AG04449 (cell line): ENCODE data around the gene EVC.

Experiments used
- CTCF ChIA-PET: fragments of 350-600 bp; formaldehyde crosslinking; extraction: SDS; loops from one replicate; lab custom pipeline; 2021; ENCODE audit warnings: antibody characterized with exemption; lab: Yijun Ruan, JAX
- POLR2A ChIA-PET: fragments of 400-600, 350-600 bp; formaldehyde crosslinking; extraction: SDS; loops from one replicate; lab custom pipeline; 2020; ENCODE audit warnings: antibody characterized with exemption, inconsistent platforms; lab: Yijun Ruan, JAX
- DNase-seq: peaks from one replicate; pipeline ENCODE4 v3.0.0-alpha.2; 2010; ENCODE audit warnings: low read depth, low spot score
- H3K4me3 ChIP-seq: 2 replicates; pipeline ENCODE4 v1.5.1; 2011; ENCODE audit warnings: low read depth, mild to moderate bottlenecking, control low read depth, low read length
- CTCF ChIP-seq: IDR thresholded peaks from one replicate; pipeline ENCODE4 v1.5.1; 2011; ENCODE audit warnings: mild to moderate bottlenecking, moderate library complexity, low read length, control low read depth, inconsistent platforms; ENCODE audit not compliant: insufficient read depth; ENCODE audit errors: missing control alignments

EVC gene

GRCh38 chr4:5812506-5813229, 101.7 kb downstream of the EVC start:
- peak; percentile 24 for DNase-seq
- ChIA-PET CTCF (interaction anchor here (0.7 to 3.0 kb wide), 40 partner anchors 8 to 1316 kb away, joined by 3 to 23 read pairs (median 4); partner anchors contain the start of gene EVC2), POLR2A (interaction anchor here (0.9 kb wide), 1 partner anchor 175 kb away, joined by 3 read pairs; no protein-coding TSS in a partner anchor)
- H3K4me3 ChIP-seq, result no peak overlapping the region
- peak; percentile 62 for TF ChIP-seq CTCF

- no peak for TF ChIP-seq CTCF
- ChIA-PET POLR2A (no interaction called here), CTCF (interaction anchor here (1.0 to 3.0 kb wide), 15 partner anchors 10 to 414 kb away, joined by 3 to 23 read pairs (median 4); partner anchors contain the start of gene EVC2)
- H3K4me3 ChIP-seq, result no peak overlapping the region
- no peak for DNase-seq
Observed at GRCh38 chr4:5813882-5814255, 102.9 kb downstream of the EVC start.

- POLR2A ChIA-PET, result no interaction called here
- no peak for TF ChIP-seq CTCF
- DNase-seq, result no peak
- no peak overlapping the region for H3K4me3 ChIP-seq
- CTCF ChIA-PET, result interaction anchor here (1.0 to 3.0 kb wide), 4 partner anchors 9 to 415 kb away, joined by 4 to 23 read pairs (median 10); no protein-coding TSS in a partner anchor
Observed at GRCh38 chr4:5814421-5814820, 103.4 kb downstream of the EVC start.

- CTCF ChIA-PET, result interaction anchor here (1.0 kb wide), 1 partner anchor 416 kb away, joined by 4 read pairs; no protein-coding TSS in a partner anchor
- POLR2A ChIA-PET, result no interaction called here
- TF ChIP-seq CTCF, result no peak
- no peak for DNase-seq
- H3K4me3 ChIP-seq, result no peak overlapping the region
Observed at GRCh38 chr4:5815641-5816040, 104.6 kb downstream of the EVC start.

- CTCF ChIA-PET, result no interaction called here
Observed at GRCh38 chr4:5816101-5816500, 105.1 kb downstream of the EVC start.

More at GRCh38 chr4:5816101-5816500, 105.1 kb downstream of the EVC start:
- no peak for TF ChIP-seq CTCF
- POLR2A ChIA-PET, result no interaction called here
- H3K4me3 ChIP-seq, result no peak overlapping the region
- DNase-seq, result no peak
